ENCODE data around the gene MIPOL1. TPM values are rescaled to one million over a fixed set of nuclear protein-coding genes. Genes with fewer than 3 reads are reported as not detected.
"Not testable (repeated sequence)": the region's sequence is repeated elsewhere in the genome, so short reads cannot be mapped to it uniquely, and the experiment has no call there.

Gene MIPOL1
- total RNA-seq, 2 experiments from 2014 or later, result not detected

- no peaks in the 10 kb centered on the region for H3K4me1 Mint-ChIP-seq
- no peak overlapping the region for H3K4me3 Mint-ChIP-seq
- H3K9me3 Mint-ChIP-seq, result peaks cover 4% of the 10 kb centered on the region
- H3K27ac Mint-ChIP-seq, result no peak overlapping the region
- no peaks in the 10 kb centered on the region for H3K27me3 Mint-ChIP-seq
- no peak for DNase-seq
- H3K36me3 Mint-ChIP-seq, result no peaks in the 10 kb centered on the region
Observed at GRCh38 chr14:37443461-37443860, 245.7 kb downstream of the MIPOL1 start.

GRCh38 chr14:37447883-37448391 is 250.2 kb downstream of the MIPOL1 start:
- no peaks in the 10 kb centered on the region for H3K27me3 Mint-ChIP-seq
- DNase-seq, result no peak
- H3K4me1 Mint-ChIP-seq, result no peaks in the 10 kb centered on the region
- no peaks in the 10 kb centered on the region for H3K36me3 Mint-ChIP-seq
- H3K9me3 Mint-ChIP-seq, result peaks cover 7% of the 10 kb centered on the region
- H3K4me3 Mint-ChIP-seq, result no peak overlapping the region
- H3K27ac Mint-ChIP-seq, result no peak overlapping the region

GRCh38 chr14:37452323-37452722 is 254.6 kb downstream of the MIPOL1 start:
- Mint-ChIP-seq H3K9me3 (peaks cover 4% of the 10 kb centered on the region), H3K27ac (no peak overlapping the region), H3K4me3 (no peak overlapping the region), H3K27me3 (no peaks in the 10 kb centered on the region), H3K4me1 (no peaks in the 10 kb centered on the region), H3K36me3 (no peaks in the 10 kb centered on the region)
- no peak for DNase-seq

- Mint-ChIP-seq H3K27me3 (no peaks in the 10 kb centered on the region), H3K27ac (no peak overlapping the region), H3K36me3 (no peaks in the 10 kb centered on the region), H3K4me3 (no peak overlapping the region), H3K9me3 (peaks cover 8% of the 10 kb centered on the region), H3K4me1 (no peaks in the 10 kb centered on the region)
- no peak for DNase-seq
Observed at GRCh38 chr14:37453985-37454384, 256.2 kb downstream of the MIPOL1 start.

GRCh38 chr14:37457334-37457733 is 259.6 kb downstream of the MIPOL1 start:
- Mint-ChIP-seq H3K36me3 (no peaks in the 10 kb centered on the region), H3K4me3 (no peak overlapping the region), H3K27ac (no peak overlapping the region), H3K9me3 (peaks cover 22% of the 10 kb centered on the region), H3K4me1 (no peaks in the 10 kb centered on the region), H3K27me3 (no peaks in the 10 kb centered on the region)
- no peak for DNase-seq

- H3K4me3 Mint-ChIP-seq, DNase-seq, H3K36me3 Mint-ChIP-seq, H3K27me3 Mint-ChIP-seq, H3K27ac Mint-ChIP-seq, H3K4me1 Mint-ChIP-seq: not testable (repeated sequence)
- peaks cover 32% of the 10 kb centered on the region for H3K9me3 Mint-ChIP-seq
Observed at GRCh38 chr14:37462426-37462825, 264.7 kb downstream of the MIPOL1 start.

- no peak overlapping the region for H3K4me3 Mint-ChIP-seq
- no peak for DNase-seq
- H3K4me1 Mint-ChIP-seq, result no peaks in the 10 kb centered on the region
- H3K9me3 Mint-ChIP-seq, result peaks cover 24% of the 10 kb centered on the region
- no peak overlapping the region for H3K27ac Mint-ChIP-seq
- no peaks in the 10 kb centered on the region for H3K27me3 Mint-ChIP-seq
- no peaks in the 10 kb centered on the region for H3K36me3 Mint-ChIP-seq
Observed at GRCh38 chr14:37464192-37464858, 266.6 kb downstream of the MIPOL1 start.

GRCh38 chr14:37466003-37466622 is 268.4 kb downstream of the MIPOL1 start:
- H3K27ac Mint-ChIP-seq, result no peak overlapping the region
- H3K4me1 Mint-ChIP-seq, result no peaks in the 10 kb centered on the region
- DNase-seq, result no peak
- no peaks in the 10 kb centered on the region for H3K27me3 Mint-ChIP-seq
- peaks cover 19% of the 10 kb centered on the region for H3K9me3 Mint-ChIP-seq
- H3K4me3 Mint-ChIP-seq, result no peak overlapping the region
- no peaks in the 10 kb centered on the region for H3K36me3 Mint-ChIP-seq

GRCh38 chr14:37466623-37467088 is 268.9 kb downstream of the MIPOL1 start:
- Mint-ChIP-seq H3K27ac (no peak overlapping the region), H3K4me3 (no peak overlapping the region), H3K36me3 (no peaks in the 10 kb centered on the region), H3K27me3 (no peaks in the 10 kb centered on the region), H3K9me3 (peaks cover 17% of the 10 kb centered on the region), H3K4me1 (no peaks in the 10 kb centered on the region)
- DNase-seq, result no peak

GRCh38 chr14:37469650-37470049 is 271.9 kb downstream of the MIPOL1 start:
- Mint-ChIP-seq H3K9me3 (peaks cover 6% of the 10 kb centered on the region), H3K4me3 (no peak overlapping the region), H3K4me1 (no peaks in the 10 kb centered on the region), H3K27ac (no peak overlapping the region), H3K36me3 (no peaks in the 10 kb centered on the region), H3K27me3 (no peaks in the 10 kb centered on the region)
- no peak for DNase-seq

- H3K4me1 Mint-ChIP-seq, result no peaks in the 10 kb centered on the region
- H3K4me3 Mint-ChIP-seq, result no peak overlapping the region
- H3K27me3 Mint-ChIP-seq, result no peaks in the 10 kb centered on the region
- DNase-seq, result no peak
- peaks cover 6% of the 10 kb centered on the region for H3K9me3 Mint-ChIP-seq
- no peak overlapping the region for H3K27ac Mint-ChIP-seq
- no peaks in the 10 kb centered on the region for H3K36me3 Mint-ChIP-seq
Observed at GRCh38 chr14:37470251-37470650, 272.5 kb downstream of the MIPOL1 start.

- H3K27me3 Mint-ChIP-seq, result no peaks in the 10 kb centered on the region
Observed at GRCh38 chr14:37472906-37473305, 275.2 kb downstream of the MIPOL1 start.

GRCh38 chr14:37474191-37474590 is 276.5 kb downstream of the MIPOL1 start:
- H3K27me3 Mint-ChIP-seq, result no peaks in the 10 kb centered on the region
- no peaks in the 10 kb centered on the region for H3K4me1 Mint-ChIP-seq
- H3K36me3 Mint-ChIP-seq, result no peaks in the 10 kb centered on the region
- no peak overlapping the region for H3K4me3 Mint-ChIP-seq
- H3K27ac Mint-ChIP-seq, result no peak overlapping the region
- DNase-seq, result no peak
- H3K9me3 Mint-ChIP-seq, result peaks cover 4% of the 10 kb centered on the region

More at GRCh38 chr14:37472906-37473305, 275.2 kb downstream of the MIPOL1 start:
- Mint-ChIP-seq H3K36me3 (no peaks in the 10 kb centered on the region), H3K27ac (no peak overlapping the region), H3K4me3 (no peak overlapping the region), H3K4me1 (no peaks in the 10 kb centered on the region), H3K9me3 (peaks cover 6% of the 10 kb centered on the region)
- DNase-seq, result no peak

GRCh38 chr14:37480446-37481290 is 282.9 kb downstream of the MIPOL1 start:
- no peak for DNase-seq
- no peaks in the 10 kb centered on the region for H3K4me1 Mint-ChIP-seq

GRCh38 chr14:37482428-37482827 is 284.7 kb downstream of the MIPOL1 start:
- Mint-ChIP-seq H3K36me3 (no peaks in the 10 kb centered on the region), H3K9me3 (peaks cover 20% of the 10 kb centered on the region), H3K4me1 (no peaks in the 10 kb centered on the region), H3K27ac (no peak overlapping the region), H3K4me3 (no peak overlapping the region), H3K27me3 (no peaks in the 10 kb centered on the region)
- DNase-seq, result no peak

More at GRCh38 chr14:37480446-37481290, 282.9 kb downstream of the MIPOL1 start:
- Mint-ChIP-seq H3K27ac (no peak overlapping the region), H3K27me3 (no peaks in the 10 kb centered on the region), H3K36me3 (no peaks in the 10 kb centered on the region), H3K9me3 (peaks cover 17% of the 10 kb centered on the region), H3K4me3 (no peak overlapping the region)

All from activated naive CD8-positive, alpha-beta T cell treated with anti-CD3 and anti-CD28 coated beads for 36 hours (primary cell).